OCI-M2 (cell line): ENCODE data around the gene ETS1.
"Not testable (repeated sequence)": the region's sequence is repeated elsewhere in the genome, so short reads cannot be mapped to it uniquely, and the experiment has no call there.

Experiments used
- DNase-seq: peaks from one replicate; lab custom pipeline; 2025; ENCODE audit not compliant: unreplicated experiment; lab: John Stamatoyannopoulos, UW

Gene ETS1

GRCh38 chr11:128467041-128467440 is 120.3 kb downstream of the ETS1 start:
- no peak for DNase-seq

GRCh38 chr11:128465946-128466705 is 121.2 kb downstream of the ETS1 start:
- no peak for DNase-seq

GRCh38 chr11:128465531-128465930 is 121.8 kb downstream of the ETS1 start:
- no peak for DNase-seq

DNA sequence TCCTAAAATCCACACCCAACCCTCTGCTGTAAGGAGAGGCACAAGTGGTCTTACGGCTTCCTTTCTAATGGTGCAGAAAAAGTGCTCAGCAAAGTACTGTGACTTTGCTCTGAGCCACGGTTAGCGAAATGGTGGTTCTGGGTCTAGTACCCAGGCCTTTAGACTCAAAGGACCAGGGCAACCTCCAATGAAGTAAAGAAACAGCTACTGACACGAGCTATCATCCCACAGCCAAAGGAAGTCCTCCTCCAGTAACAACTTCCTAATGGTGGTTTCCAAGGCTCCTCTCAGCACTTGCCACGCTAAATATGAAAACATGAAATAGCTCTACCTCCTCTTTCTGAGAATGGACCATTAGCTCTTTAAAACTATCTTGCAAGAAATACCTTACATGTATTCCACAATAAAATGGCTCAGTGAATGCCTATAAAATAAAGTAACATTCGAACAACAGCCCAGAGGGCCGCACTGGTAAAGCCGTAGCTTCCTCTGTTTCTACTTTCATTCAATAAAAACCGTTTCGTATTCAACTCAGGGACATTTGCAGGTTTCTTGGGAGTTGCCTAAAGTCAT is 122.4 kb downstream of the ETS1 start:
- no peak for DNase-seq

GRCh38 chr11:128463979-128464378 is 123.4 kb downstream of the ETS1 start:
- DNase-seq = no peak

DNA sequence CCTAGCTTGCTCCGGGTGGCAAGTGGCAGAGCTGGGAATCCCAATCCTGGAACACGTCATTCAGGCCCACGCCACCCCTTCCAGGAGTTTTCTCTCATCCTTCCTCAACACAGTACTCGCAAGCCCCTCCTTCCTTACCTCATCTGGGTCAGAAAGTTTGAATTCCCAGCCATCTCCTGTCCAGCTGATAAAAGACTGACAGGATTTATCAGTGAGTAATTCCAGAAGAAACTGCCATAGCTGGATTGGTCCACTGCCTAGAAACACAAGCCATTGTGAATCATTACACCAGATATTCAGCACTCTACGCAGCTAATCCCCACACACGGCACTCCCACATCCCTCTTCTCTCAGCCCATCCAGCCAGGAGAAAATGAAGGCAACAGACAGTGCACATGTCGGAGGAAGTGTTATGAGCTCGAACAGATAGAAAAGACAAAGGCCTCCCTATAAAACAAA is 124.0 kb downstream of the ETS1 start:
- DNase-seq = no peak

DNA sequence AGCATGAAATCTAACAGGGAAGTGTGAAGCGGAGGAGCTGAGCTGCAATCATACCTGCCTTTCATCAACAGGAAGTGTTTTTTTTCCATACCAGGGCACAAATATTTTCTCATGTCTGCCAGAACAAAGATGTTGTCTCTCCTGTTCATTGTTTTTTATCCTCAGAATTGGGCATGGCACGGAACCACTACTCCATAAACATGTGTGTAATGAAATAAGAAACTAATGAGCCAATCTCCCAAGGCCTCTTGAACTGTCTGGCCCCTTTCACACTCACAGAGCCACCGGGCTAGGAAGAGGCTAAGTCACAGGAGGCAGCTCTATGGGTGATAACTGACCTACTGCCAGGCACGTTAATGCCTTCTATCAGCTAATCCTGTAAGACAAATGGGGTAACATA is 124.4 kb downstream of the ETS1 start:
- no peak for DNase-seq

DNA sequence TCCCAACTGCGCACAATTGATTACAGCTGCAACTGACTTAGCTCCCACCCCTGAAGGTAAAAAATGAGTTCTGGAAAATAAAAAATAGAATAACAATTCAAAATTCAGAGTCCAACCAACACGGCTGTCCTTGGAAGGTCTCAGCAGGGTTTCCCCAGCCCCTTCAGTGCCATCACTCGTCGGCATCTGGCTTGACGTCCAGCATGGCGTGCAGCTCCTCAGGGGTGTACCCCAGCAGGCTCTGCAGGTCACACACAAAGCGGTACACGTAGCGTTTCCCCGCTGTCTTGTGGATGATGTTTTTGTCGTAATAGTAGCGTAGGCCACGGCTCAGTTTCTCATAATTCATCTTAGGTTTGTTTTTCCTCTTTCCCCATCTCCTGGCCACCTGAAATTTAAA is 125.2 kb downstream of the ETS1 start:
- no peak for DNase-seq

DNA sequence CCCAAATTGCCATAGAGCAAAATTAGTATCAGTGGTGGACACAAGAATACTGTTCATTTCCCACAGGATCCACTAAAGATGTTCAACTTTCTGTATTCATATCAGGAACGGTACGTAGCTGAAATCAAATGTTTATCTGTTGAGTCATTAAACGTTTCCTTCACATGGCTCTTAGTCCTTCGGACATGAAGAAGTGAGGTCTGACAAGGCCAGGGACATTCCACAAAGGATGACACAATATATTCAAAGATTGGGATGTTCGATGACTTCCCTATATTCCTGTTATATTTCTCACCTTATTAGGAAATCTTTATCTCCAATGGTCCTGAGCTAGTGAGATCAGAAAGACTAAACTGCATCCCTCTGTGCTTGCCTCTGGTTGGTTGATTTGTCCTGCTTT is 129.0 kb downstream of the ETS1 start:
- no peak for DNase-seq

GRCh38 chr11:128457874-128458273 is 129.5 kb downstream of the ETS1 start:
- DNase-seq = no peak

GRCh38 chr11:128456566-128457268 is 130.6 kb downstream of the ETS1 start:
- DNase-seq = no peak

DNA sequence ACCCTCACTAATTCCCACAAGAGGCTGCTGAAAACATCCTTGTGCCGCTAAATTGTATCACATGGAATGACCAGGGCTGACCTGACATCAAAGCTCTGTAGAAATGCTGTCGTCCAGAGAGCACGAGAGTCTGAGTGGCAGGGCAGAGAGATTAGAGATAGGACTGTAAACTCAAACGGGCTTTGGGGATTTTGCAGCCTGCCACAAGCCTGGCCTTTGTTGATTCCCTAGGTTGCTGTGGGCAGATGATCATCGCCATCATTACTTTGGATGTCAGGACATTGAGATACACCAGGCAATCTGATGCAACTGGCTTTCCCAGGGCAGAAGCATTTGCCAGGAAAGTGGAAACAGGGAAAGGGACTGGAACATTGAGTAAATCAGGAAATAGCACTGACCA is 131.6 kb downstream of the ETS1 start:
- DNase-seq = no peak

DNA sequence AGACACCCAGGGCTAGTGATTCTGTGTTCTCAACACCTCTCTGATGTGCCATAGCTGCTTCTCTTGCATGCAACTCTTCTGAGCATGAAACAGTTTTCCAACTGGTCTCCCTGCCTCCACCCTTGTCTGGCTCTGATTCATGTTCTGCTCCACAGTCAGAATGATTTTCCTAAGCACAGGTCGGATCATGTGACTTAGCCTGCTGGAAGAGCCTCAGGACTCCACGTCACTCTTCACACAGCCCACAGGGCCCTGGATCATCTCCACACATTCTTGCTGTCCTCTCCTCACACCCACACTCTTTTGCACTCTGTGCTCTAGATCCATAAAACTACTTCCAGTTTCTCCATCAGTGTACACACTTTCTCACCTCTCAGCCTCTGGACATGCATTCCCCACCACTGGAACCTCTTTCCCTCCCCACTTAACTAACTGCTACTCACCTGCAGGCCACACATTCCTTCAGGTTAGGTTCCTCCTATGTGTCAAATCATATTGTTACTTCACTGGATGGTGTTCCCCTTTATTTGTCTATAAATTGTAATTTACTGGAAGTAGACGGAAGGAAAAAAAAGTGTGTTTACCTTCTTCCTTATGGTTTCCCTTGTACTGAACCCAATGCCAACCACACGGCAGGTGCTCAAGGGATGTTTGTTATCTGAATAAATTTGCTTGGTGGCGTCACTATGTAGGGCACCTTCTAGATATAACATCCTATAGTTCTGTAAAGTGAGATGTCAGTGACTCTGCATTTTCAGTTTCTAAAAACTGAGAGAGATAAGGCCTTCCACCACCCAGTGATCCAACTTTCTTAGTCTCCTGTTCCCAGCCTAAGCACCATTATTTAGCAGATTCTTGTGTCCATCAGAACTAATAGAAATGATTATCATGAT is 133.7 kb downstream of the ETS1 start:
- DNase-seq = no peak

- no peak for DNase-seq
Measured at GRCh38 chr11:128451652-128452470, 135.5 kb downstream of the ETS1 start.

DNA sequence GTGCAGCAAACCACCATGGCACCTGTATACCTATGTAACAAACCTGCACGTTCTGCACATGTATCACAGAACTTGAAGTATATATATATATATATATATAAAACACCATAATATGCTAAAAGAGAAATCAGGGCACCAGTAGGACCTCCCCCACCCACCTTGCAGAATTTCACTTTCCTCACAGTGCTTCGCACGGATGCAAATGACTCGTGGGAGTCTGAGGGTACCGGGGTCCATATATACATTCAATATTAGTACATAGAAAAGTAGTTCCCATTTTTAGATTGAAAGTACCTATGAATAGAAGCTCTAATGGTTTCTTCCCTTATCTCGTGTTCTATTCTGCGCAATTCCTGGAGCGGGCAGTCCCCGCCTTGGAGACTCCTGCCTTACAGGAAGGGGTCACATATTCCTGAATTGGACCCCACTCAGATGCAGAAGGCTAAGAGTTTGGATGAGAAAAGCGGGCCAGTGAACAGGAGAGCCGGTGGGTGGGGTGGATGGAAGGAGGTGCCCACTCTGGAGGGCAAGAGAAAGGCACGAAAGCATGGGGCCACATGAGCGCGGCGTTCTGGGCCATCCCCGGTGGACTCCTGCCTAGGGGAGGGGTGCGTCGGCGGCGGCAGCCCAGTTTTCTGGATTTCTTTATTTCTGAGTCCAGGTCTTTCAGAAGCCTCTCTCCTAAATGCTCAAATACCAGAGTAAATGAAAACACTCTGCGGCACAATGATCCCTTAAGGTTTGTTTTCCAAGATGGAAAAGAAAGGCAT is 136.3 kb downstream of the ETS1 start:
- no peak for DNase-seq

DNA sequence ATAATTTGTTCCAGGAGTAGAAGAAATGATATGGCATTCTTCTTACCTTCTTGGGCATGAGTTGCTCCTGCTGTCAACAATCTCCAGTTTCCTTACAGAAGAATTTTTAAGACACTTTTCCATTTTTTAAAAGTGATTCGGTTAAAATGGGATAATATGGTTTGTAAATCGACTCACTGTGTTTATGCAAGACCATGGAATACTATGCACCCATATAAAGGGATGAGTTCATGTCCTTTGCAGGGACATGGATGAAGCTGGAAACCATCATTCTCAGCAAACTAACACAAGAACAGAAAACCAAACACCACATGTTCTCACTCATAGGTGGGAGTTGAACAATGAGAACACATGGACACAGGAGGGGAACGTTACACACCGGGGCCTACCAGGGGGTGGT is 136.9 kb downstream of the ETS1 start:
- DNase-seq = not testable (repeated sequence)

- no peak for DNase-seq
Measured at GRCh38 chr11:128448981-128449713, 138.2 kb downstream of the ETS1 start.

- DNase-seq = no peak
Measured at GRCh38 chr11:128448200-128448886, 139.0 kb downstream of the ETS1 start.
